ENCODE results near the gene SRL. TPM values are rescaled to one million over a fixed set of nuclear protein-coding genes. Genes with fewer than 3 reads are reported as not detected.

Gene SRL
- total and polyA plus RNA-seq, 2 of the 13 experiments (the other 11 are each of a cell fraction or from before 2014, with no cell fraction given): 0.05 TPM; not detected in 1

- TF ChIP-seq MLXIP (CRISPR knock-in tag; IDR thresholded peaks at IDR 0.05; ENCODE audit: borderline replicate concordance) (no peak), ZBTB7B (CRISPR knock-in tag; IDR thresholded peaks at IDR 0.05) (no peak), NAIF1 (CRISPR knock-in tag; IDR thresholded peaks at IDR 0.05; ENCODE audit: borderline replicate concordance) (no peak), YEATS4 (CRISPR knock-in tag; IDR thresholded peaks at IDR 0.05; ENCODE audit: borderline replicate concordance) (no peak), ATF6 (CRISPR knock-in tag; conservative IDR thresholded peaks at IDR 0.05) (no peak), DR1 (CRISPR knock-in tag; IDR thresholded peaks at IDR 0.05) (0 out of 2 replicates have a peak, but pooled peaks have one; percentile 25), YEATS2 (CRISPR knock-in tag; IDR thresholded peaks at IDR 0.05; ENCODE audit: borderline replicate concordance) (no peak), ATM (IDR thresholded peaks at IDR 0.05; ENCODE audit: borderline replicate concordance) (no peak), PAF1 (CRISPR knock-in tag; IDR thresholded peaks at IDR 0.05) (no peak), PLRG1 (conservative IDR thresholded peaks at IDR 0.05) (no peak), CTCF (CRISPR knock-in tag; IDR thresholded peaks at IDR 0.05) (peak; percentile 26; the same call in 1 of the 2 replicates), ISL2 (CRISPR knock-in tag; IDR thresholded peaks at IDR 0.05) (no peak), HOXA3 (CRISPR knock-in tag; IDR thresholded peaks at IDR 0.05) (no peak), SP1 (IDR thresholded peaks at IDR 0.05) (no peak), SP1 (CRISPR knock-in tag; IDR thresholded peaks at IDR 0.05) (peak; percentile 64), KMT2A (CRISPR knock-in tag; IDR thresholded peaks at IDR 0.05) (no peak), AGO2 (optimal IDR thresholded peaks at IDR 0.05; ENCODE audit: low read depth, low read length) (peak; percentile 67), HES4 (CRISPR knock-in tag; IDR thresholded peaks at IDR 0.05; ENCODE audit: borderline replicate concordance) (no peak), REXO4 (CRISPR knock-in tag; IDR thresholded peaks at IDR 0.05; ENCODE audit: borderline replicate concordance) (no peak), ZSCAN29 (CRISPR knock-in tag; conservative IDR thresholded peaks at IDR 0.05) (no peak), ZNF570 (CRISPR knock-in tag; IDR thresholded peaks at IDR 0.05; ENCODE audit: borderline replicate concordance) (no peak), FOXP1 (IDR thresholded peaks at IDR 0.05) (no peak), FOXP1 (CRISPR knock-in tag; IDR thresholded peaks at IDR 0.05) (no peak)
Observed at GRCh38 chr16:4263504-4264436, 21.9 kb upstream of the SRL start (continued).

All from HepG2 (cell line).